GM12872 (cell line): ENCODE measurements around the gene USF3.
A peak's percentile ranks its signal among the peaks of the same experiment; 100 is the strongest.

Experiments
- TF ChIP-seq, protein P1 (sequence below): IDR thresholded peaks from 3 replicates; pipeline ENCODE4 v1.5.1; 2011; ENCODE audit warnings: low read depth, mild to moderate bottlenecking, low read length, moderate library complexity; ENCODE audit not compliant: insufficient read depth

USF3 gene, protein sequence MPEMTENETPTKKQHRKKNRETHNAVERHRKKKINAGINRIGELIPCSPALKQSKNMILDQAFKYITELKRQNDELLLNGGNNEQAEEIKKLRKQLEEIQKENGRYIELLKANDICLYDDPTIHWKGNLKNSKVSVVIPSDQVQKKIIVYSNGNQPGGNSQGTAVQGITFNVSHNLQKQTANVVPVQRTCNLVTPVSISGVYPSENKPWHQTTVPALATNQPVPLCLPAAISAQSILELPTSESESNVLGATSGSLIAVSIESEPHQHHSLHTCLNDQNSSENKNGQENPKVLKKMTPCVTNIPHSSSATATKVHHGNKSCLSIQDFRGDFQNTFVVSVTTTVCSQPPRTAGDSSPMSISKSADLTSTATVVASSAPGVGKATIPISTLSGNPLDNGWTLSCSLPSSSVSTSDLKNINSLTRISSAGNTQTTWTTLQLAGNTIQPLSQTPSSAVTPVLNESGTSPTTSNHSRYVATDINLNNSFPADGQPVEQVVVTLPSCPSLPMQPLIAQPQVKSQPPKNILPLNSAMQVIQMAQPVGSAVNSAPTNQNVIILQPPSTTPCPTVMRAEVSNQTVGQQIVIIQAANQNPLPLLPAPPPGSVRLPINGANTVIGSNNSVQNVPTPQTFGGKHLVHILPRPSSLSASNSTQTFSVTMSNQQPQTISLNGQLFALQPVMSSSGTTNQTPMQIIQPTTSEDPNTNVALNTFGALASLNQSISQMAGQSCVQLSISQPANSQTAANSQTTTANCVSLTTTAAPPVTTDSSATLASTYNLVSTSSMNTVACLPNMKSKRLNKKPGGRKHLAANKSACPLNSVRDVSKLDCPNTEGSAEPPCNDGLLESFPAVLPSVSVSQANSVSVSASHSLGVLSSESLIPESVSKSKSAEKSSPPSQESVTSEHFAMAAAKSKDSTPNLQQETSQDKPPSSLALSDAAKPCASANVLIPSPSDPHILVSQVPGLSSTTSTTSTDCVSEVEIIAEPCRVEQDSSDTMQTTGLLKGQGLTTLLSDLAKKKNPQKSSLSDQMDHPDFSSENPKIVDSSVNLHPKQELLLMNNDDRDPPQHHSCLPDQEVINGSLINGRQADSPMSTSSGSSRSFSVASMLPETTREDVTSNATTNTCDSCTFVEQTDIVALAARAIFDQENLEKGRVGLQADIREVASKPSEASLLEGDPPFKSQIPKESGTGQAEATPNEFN (N-terminal part only)

DNA sequence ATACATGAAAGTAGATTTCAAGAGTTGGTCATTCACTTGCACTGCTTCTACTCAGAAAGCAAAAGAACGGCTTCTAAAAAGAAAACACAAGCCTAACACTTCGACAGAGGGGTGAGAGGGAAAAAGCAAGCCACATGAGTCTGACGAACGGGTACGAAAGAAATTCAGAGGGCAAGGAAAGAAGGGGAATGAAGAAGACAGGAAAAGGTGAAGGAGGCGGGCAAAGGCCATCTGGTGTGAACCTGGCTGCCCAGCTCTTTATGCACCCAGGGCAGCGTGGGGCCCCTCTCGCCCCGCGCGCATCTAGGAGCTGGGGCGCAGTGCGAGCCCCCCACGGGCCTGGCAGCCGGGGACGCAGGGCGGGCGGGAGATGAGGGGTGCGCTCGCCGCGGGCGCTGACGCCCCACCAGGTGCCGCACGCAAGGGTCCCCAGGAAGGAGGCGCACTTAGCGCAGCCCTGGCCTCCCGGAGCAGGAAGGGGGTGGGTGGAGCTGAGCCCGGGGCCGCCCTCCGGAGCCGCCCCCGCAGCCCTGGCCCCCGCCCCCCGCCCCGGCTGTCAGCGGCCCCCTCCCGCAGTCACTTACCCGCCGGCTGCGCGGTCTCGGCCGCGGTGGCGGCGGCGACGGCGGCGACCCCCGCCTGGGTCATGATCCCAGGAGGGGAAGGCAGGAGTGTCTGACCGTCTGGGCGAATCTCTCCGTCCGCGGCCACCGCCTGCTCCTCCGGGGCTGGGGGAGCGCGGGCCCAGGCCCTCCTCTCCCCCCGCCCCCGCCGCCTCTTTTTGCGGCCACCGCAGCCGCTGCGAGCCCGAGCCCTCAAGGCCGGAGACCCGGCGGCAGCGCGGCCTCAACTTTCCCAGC, at the start of gene USF3:
TSS of gene USF3 (minus strand) at position 857 of the 860 bp plus-strand sequence. CDS start 21,764 bp downstream, outside the sequence.
- TF ChIP-seq, protein P1, sequence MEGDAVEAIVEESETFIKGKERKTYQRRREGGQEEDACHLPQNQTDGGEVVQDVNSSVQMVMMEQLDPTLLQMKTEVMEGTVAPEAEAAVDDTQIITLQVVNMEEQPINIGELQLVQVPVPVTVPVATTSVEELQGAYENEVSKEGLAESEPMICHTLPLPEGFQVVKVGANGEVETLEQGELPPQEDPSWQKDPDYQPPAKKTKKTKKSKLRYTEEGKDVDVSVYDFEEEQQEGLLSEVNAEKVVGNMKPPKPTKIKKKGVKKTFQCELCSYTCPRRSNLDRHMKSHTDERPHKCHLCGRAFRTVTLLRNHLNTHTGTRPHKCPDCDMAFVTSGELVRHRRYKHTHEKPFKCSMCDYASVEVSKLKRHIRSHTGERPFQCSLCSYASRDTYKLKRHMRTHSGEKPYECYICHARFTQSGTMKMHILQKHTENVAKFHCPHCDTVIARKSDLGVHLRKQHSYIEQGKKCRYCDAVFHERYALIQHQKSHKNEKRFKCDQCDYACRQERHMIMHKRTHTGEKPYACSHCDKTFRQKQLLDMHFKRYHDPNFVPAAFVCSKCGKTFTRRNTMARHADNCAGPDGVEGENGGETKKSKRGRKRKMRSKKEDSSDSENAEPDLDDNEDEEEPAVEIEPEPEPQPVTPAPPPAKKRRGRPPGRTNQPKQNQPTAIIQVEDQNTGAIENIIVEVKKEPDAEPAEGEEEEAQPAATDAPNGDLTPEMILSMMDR, result no peak

DNA sequence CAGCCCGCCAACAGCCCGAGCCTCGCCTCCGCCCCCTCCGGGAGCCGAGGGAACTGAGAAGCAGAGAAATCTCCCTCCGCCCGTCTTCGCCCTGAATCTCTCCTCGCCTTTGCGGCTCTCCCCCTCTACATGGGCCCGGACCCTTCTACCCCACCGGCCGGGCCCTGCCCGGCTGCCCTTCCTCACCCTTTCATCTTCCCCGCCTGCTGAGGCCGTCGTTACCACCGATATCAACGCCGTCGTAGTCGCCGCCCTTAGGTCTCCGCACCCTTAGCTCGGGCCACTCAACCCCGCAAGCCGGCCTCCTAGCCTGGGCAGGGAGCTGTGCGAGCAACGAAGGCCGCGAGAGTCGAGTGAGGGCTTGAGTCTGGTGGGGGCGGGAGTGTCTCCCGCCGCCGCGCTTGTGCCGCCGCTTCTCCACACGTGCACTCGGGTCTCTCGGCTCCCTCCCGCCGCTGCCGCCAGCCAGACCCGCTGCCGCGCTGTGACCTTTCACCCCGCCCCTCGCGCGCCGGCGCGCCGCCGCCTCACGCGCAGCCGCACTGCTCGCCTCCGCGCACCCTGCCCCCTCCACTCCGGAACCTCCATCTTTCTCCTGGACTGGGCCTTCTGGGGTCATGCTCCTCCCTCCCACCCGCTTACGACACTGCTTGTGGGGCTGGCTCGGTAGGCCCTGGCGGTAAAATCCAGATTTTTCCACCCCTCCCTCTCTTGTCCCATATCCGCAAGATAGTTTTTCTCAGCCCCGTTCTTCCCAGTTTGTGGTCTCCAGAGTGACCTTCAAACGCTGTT, 49.5 kb upstream of the USF3 start, which contains the start of gene NAA50:
TSS of gene NAA50 (minus strand) at position 494 of the 792 bp plus-strand sequence. CDS start at position 194, 300 bp downstream.
- TF ChIP-seq, protein P1, result peak; percentile 57

DNA sequence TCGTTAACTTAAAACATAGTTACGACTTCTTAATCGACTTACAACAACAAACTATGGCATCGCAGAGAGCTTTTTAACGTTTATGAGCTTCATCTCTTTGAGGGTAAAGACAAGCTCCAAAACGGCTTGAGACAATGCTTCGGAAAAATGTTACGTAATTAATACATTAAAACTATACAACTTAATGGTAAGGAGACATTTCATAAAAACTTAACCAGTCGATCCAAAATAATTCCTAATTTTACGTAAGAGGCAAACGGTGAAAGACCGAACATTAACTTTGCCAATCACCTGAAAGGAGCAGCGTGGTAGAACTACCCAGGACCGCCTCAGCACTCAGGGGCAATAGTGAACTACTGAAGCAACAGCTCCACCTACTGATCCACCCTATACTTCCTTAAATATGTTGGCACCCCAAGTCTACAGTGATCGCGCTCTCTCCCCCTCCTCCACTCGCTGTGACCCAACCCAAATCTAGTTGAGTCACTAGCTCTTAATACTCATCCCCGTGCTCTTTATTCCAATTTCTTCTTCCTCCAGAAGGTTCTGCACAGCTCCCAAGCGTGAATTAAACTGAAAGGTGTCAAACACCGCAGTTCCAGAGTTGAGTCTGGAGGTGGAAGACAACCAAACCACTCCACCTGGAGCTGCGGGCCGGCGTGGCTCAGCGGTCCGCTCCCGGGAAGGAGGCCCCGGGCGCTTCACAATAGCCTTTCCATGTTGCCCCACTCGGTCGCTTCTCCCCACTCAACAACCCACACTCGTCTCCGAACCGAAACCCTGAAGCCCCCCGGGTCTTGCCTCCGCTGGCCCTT, 48.7 kb upstream of the USF3 start:
- TF ChIP-seq, protein P1, result peak; percentile 81

DNA sequence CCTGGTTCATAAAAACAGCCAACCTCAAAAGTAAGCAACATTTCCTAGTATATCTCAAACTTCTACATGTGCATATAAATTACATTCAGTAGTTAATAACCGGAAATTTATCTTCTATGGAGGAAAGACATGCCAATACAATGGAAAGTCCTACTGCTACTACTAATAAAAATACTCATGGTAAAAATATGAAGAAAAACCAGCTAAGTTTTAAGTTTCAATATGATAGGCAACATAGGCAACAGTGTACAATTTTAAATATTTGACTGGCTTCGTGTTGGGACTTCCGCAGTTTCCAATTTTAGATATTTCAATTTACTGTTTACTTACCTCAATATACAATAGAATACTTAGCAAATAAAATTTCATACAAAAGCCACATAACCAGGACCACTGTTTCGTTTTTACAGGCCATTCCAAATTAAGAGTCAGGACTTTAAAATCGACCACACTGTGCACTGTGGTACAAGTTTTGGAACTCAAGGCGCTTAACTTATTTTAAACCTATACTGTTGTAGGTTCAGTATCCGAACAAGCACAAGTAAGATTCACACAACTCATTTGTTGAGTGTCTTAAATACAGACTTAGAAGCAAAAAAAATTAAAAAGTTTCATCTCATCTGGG, 46.7 kb upstream of the USF3 start:
- TF ChIP-seq, protein P1, result no peak

DNA sequence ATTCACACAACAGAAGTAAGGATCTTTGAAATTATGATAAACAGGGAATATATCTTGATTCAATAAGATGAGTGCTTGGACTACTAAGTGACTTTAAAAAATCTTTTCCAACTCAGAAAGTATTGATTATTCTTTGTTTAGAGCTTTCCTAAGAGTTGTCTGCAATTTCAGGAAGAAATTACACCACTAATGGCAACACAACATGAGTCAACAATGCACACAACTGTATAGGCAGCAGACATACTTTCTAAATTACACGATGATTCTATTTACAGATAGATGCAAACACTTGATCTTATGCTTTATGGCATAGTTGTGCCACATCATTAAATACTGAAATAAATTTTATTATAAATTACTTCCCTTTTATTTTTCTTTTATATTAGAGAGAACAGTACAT, 45.2 kb upstream of the USF3 start:
- TF ChIP-seq, protein P1, result no peak
